Measurements from ENCODE around the gene SCAMP4.

GRCh38 chr19:1856345-1856697 lies 48.9 kb upstream of the SCAMP4 start:
- TF ChIP-seq CTCF (IDR thresholded peaks at IDR 0.05; ENCODE audit: poor library complexity) (no peak), EZH2 (IDR thresholded peaks at IDR 0.05; ENCODE audit: borderline replicate concordance) (no peak), EZH2phosphoT487 (IDR thresholded peaks at IDR 0.05; ENCODE audit: low read depth, severe bottlenecking, unreplicated experiment) (no peak)

All from hepatocyte (in vitro differentiated cells).